OCI-LY1 (cell line): ENCODE measurements around the gene CORO2B.

ENCODE experiments used
- H2AFZ ChIP-seq: fragments of 200-600 bp; sonication (generic), shearing (Covaris generic); 2 replicates; pipeline ENCODE4 v1.6.0; 2014; ENCODE audit warnings: antibody characterized with exemption, mild to moderate bottlenecking, low read length
- H3F3A ChIP-seq: fragments of 200-600 bp; sonication (generic), shearing (Covaris generic); 2 replicates; pipeline ENCODE4 v1.6.0; 2014; ENCODE audit warnings: mild to moderate bottlenecking, antibody characterized with exemption, low read length, moderate library complexity; ENCODE audit not compliant: insufficient read depth
- H3K27ac ChIP-seq: fragments of 200-600 bp; sonication (generic); 2 replicates; pipeline ENCODE4 v1.5.1; 2014; ENCODE audit warnings: low read length, mixed run types, mild to moderate bottlenecking, low read depth; ENCODE audit not compliant: poor library complexity, severe bottlenecking
- H3K27me3 ChIP-seq: fragments of 200-600 bp; sonication (generic); 2 replicates; pipeline ENCODE4 v1.6.0; 2014; ENCODE audit warnings: antibody characterized with exemption, mild to moderate bottlenecking, low read length, moderate library complexity; ENCODE audit not compliant: insufficient read depth
- H3K36me3 ChIP-seq: fragments of 200-600 bp; sonication (generic); 2 replicates; pipeline ENCODE4 v1.6.1; 2014; ENCODE audit warnings: mild to moderate bottlenecking, antibody characterized with exemption, low read length, moderate library complexity, mixed read lengths; ENCODE audit not compliant: insufficient read depth
- H3K4me1 ChIP-seq: fragments of 200-600 bp; sonication (generic); 2 replicates; pipeline ENCODE4 v1.5.1; 2014; ENCODE audit warnings: mild to moderate bottlenecking, low read length, moderate library complexity; ENCODE audit not compliant: insufficient read depth, severe bottlenecking
- H3K4me2 ChIP-seq: fragments of 200-600 bp; sonication (generic), shearing (Covaris generic); 2 replicates; pipeline ENCODE4 v1.6.1; 2014; ENCODE audit warnings: low read length
- H3K4me3 ChIP-seq: fragments of 200-600 bp; sonication (generic); 2 replicates; pipeline ENCODE4 v1.5.1; 2014; ENCODE audit warnings: low read length, low read depth, mild to moderate bottlenecking, mixed read lengths; ENCODE audit not compliant: poor library complexity, severe bottlenecking
- H3K79me2 ChIP-seq: fragments of 200-600 bp; shearing (Covaris generic); 2 replicates; pipeline ENCODE4 v1.6.1; 2016; ENCODE audit warnings: mixed run types, low read length, mixed read lengths; ENCODE audit not compliant: insufficient read depth
- H3K9ac ChIP-seq: fragments of 200-600 bp; sonication (generic), shearing (Covaris generic); 2 replicates; pipeline ENCODE4 v1.6.1; 2014; ENCODE audit warnings: mild to moderate bottlenecking, low read length, mixed read lengths
- H3K9me2 ChIP-seq: fragments of 200-600 bp; sonication (generic), shearing (Covaris generic); 2 replicates; pipeline ENCODE4 v1.6.1; 2014; ENCODE audit warnings: low read depth, mild to moderate bottlenecking, low read length, mixed read lengths
- H3K9me3 ChIP-seq: fragments of 200-600 bp; shearing (Covaris generic); 2 replicates; pipeline ENCODE4 v1.6.1; 2014; ENCODE audit warnings: low read length, mixed read lengths
- H4K20me1 ChIP-seq: fragments of 200-600 bp; sonication (generic), shearing (Covaris generic); 2 replicates; pipeline ENCODE4 v1.6.0; 2016; ENCODE audit warnings: mild to moderate bottlenecking, low read length; ENCODE audit not compliant: insufficient read depth
- CTCF ChIP-seq: fragments of 200-600 bp; sonication (generic), shearing (Covaris generic); IDR thresholded peaks from 2 replicates; pipeline ENCODE4 v1.5.1; 2017; ENCODE audit warnings: mild to moderate bottlenecking, antibody characterized with exemption, low read length, moderate library complexity, mixed read lengths
- EZH2 ChIP-seq: fragments of 200-600 bp; sonication (generic), shearing (Covaris generic); IDR thresholded peaks from 2 replicates; pipeline ENCODE4 v1.8.0; 2017; ENCODE audit warnings: borderline replicate concordance, mixed run types, mild to moderate bottlenecking, antibody characterized with exemption, low read length, moderate library complexity, mixed read lengths

The CORO2B gene

GRCh38 chr15:68639926-68640600 is 61.3 kb downstream of the CORO2B start:
- no peak overlapping the region for H3K4me3 ChIP-seq
- H3K79me2 ChIP-seq: no peaks in the 10 kb centered on the region
- H3K4me1 ChIP-seq: peaks cover 5% of the 10 kb centered on the region
- H2AFZ ChIP-seq: no peak overlapping the region
- no peaks in the 10 kb centered on the region for H4K20me1 ChIP-seq
- TF ChIP-seq EZH2: no peak
- TF ChIP-seq CTCF: no peak
- H3K27me3 ChIP-seq: no peaks in the 10 kb centered on the region
- H3K36me3 ChIP-seq: no peaks in the 10 kb centered on the region
- H3K4me2 ChIP-seq: no peak overlapping the region
- H3K27ac ChIP-seq: no peak overlapping the region
- H3F3A ChIP-seq: no peaks in the 10 kb centered on the region
- H3K9me2 ChIP-seq: no peaks in the 10 kb centered on the region
- no peak overlapping the region for H3K9ac ChIP-seq
- H3K9me3 ChIP-seq: no peaks in the 10 kb centered on the region

GRCh38 chr15:68640791-68641331 is 62.1 kb downstream of the CORO2B start:
- Histone ChIP-seq H3K79me2 (no peaks in the 10 kb centered on the region), H4K20me1 (no peaks in the 10 kb centered on the region), H2AFZ (no peak overlapping the region), H3K27ac (no peak overlapping the region), H3K9ac (no peak overlapping the region), H3K4me2 (no peak overlapping the region), H3K4me1 (no peaks in the 10 kb centered on the region), H3K4me3 (no peak overlapping the region), H3K9me3 (no peaks in the 10 kb centered on the region), H3F3A (no peaks in the 10 kb centered on the region), H3K36me3 (no peaks in the 10 kb centered on the region), H3K9me2 (no peaks in the 10 kb centered on the region), H3K27me3 (no peaks in the 10 kb centered on the region)
- TF ChIP-seq EZH2: no peak

- Histone ChIP-seq H3K36me3 (no peaks in the 10 kb centered on the region), H3K27me3 (no peaks in the 10 kb centered on the region), H3K79me2 (no peaks in the 10 kb centered on the region), H3K4me2 (no peak overlapping the region), H2AFZ (no peak overlapping the region), H3F3A (no peaks in the 10 kb centered on the region), H3K4me3 (no peak overlapping the region), H3K27ac (no peak overlapping the region), H3K9me2 (no peaks in the 10 kb centered on the region), H3K9me3 (no peaks in the 10 kb centered on the region), H3K4me1 (no peaks in the 10 kb centered on the region), H3K9ac (no peak overlapping the region), H4K20me1 (no peaks in the 10 kb centered on the region)
- TF ChIP-seq EZH2 (no peak), CTCF (no peak)
These were observed 62.6 kb downstream of the CORO2B start for GRCh38 chr15:68641376-68641775.

- Histone ChIP-seq H4K20me1 (no peaks in the 10 kb centered on the region), H3F3A (no peaks in the 10 kb centered on the region), H3K27ac (no peak overlapping the region), H3K79me2 (no peaks in the 10 kb centered on the region), H3K9ac (no peak overlapping the region), H3K36me3 (no peaks in the 10 kb centered on the region), H3K9me2 (no peaks in the 10 kb centered on the region), H2AFZ (no peak overlapping the region), H3K27me3 (no peaks in the 10 kb centered on the region), H3K4me2 (no peak overlapping the region), H3K4me1 (no peaks in the 10 kb centered on the region), H3K4me3 (no peak overlapping the region), H3K9me3 (no peaks in the 10 kb centered on the region)
- TF ChIP-seq EZH2: no peak
- TF ChIP-seq CTCF: no peak
These were observed 63.7 kb downstream of the CORO2B start for GRCh38 chr15:68642491-68642845.
